Erythroblast (primary cell): Measurements from ENCODE around the gene TMEM62.

ENCODE experiments used
- GATA1 ChIP-seq: IDR thresholded peaks from 2 replicates; pipeline ENCODE4 v1.6.1; 2011; ENCODE audit warnings: low read depth, mild to moderate bottlenecking, control low read depth, low read length, moderate library complexity
- POLR2A ChIP-seq: IDR thresholded peaks from 2 replicates; pipeline ENCODE4 v1.6.1; 2011; ENCODE audit warnings: mild to moderate bottlenecking, low read length

- peak; percentile 45 for TF ChIP-seq POLR2A
- no peak for TF ChIP-seq GATA1
Observed at GRCh38 chr15:43218908-43219706, 85.7 kb downstream of the TMEM62 start.
